Endothelial cell of umbilical vein (primary cell): Measurements from ENCODE around the gene AADACL4. TPM values are rescaled to one million over a fixed set of nuclear protein-coding genes. Genes with fewer than 3 reads are reported as not detected.

Experiments used
- BruUV-seq: library from RNA; stranded (reverse); fragments of 400-500 nt; replicated peaks from 2 replicates; lab custom pipeline; 2021; lab: Mats Ljungman, UMichigan
- CTCF ChIA-PET: fragments of 300-600, 350-600 bp; sonication (Branson Sonifier 250); formaldehyde crosslinking; loops from one replicate; lab custom pipeline; 2021; ENCODE audit warnings: antibody characterized with exemption, inconsistent platforms; lab: Charles Lee
- POLR2A ChIA-PET: fragments of 300-600, 350-600 bp; sonication (Branson Sonifier 250); formaldehyde crosslinking; loops from one replicate; lab custom pipeline; 2021; ENCODE audit warnings: antibody characterized with exemption, inconsistent platforms; lab: Charles Lee
- DNase-seq: peaks from one replicate; pipeline ENCODE4 v3.0.0-alpha.2; 2011; ENCODE audit warnings: low read depth, low spot score
- FAIRE-seq: peaks from 2 replicates; lab custom pipeline; 2011; peaks lifted over from hg19 to GRCh38; lab: Jason Lieb, UNC
- H2AFZ ChIP-seq: 2 replicates; pipeline ENCODE4 v1.6.0; 2012; ENCODE audit warnings: low read depth, low read length, control low read depth, inconsistent platforms
- H3K27ac ChIP-seq: 2 replicates; pipeline ENCODE4 v1.5.1; 2011; ENCODE audit warnings: low read depth, mild to moderate bottlenecking, control low read depth, low read length, moderate library complexity; ENCODE audit not compliant: insufficient read depth
- H3K27me3 ChIP-seq, 2 experiments: 2 replicates each; pipeline versions ENCODE4 v1.6.0 to v1.6.1; 2011; ENCODE audit warnings: low read length in 2 of 2, mixed read lengths in 1 of 2; ENCODE audit not compliant: control insufficient read depth in 2 of 2, insufficient read depth in 2 of 2
- H3K36me3 ChIP-seq, 2 experiments: 2 replicates in 1 of 2; 3 replicates in 1 of 2; pipeline ENCODE4 v1.5.1; 2011; ENCODE audit warnings: low read length in 2 of 2, mild to moderate bottlenecking in 1 of 2, moderate library complexity in 1 of 2; ENCODE audit not compliant: control insufficient read depth in 2 of 2, insufficient read depth in 2 of 2; ENCODE audit errors: extremely low read depth in 1 of 2
- H3K4me1 ChIP-seq: 3 replicates; pipeline ENCODE4 v1.5.1; 2011; ENCODE audit warnings: mild to moderate bottlenecking, low read length; ENCODE audit not compliant: control insufficient read depth, insufficient read depth; ENCODE audit errors: extremely low read depth
- H3K4me2 ChIP-seq: 2 replicates; pipeline ENCODE4 v1.6.1; 2011; ENCODE audit warnings: low read length, control low read depth, mixed read lengths; ENCODE audit not compliant: insufficient read depth
- H3K4me3 ChIP-seq, 3 experiments: fragments of 200-600 bp in 1 of 3; sonication (generic), shearing (Covaris generic) in 1 of 3; replicated peaks in 1 of 3; 2 replicates each; pipeline ENCODE4 v1.5.1; 2011 to 2016; ENCODE audit warnings: control low read depth in 3 of 3, low read length in 3 of 3, mild to moderate bottlenecking in 2 of 3, inconsistent platforms in 1 of 3, low read depth in 1 of 3, moderate library complexity in 1 of 3; ENCODE audit not compliant: insufficient read depth in 1 of 3
- H3K79me2 ChIP-seq: 2 replicates; pipeline ENCODE4 v1.6.0; 2012; ENCODE audit warnings: low read length, inconsistent platforms; ENCODE audit not compliant: control insufficient read depth, insufficient read depth
- H3K9ac ChIP-seq: replicated peaks from 2 replicates; pipeline ENCODE3; 2011; ENCODE audit warnings: low read length, control low read depth; ENCODE audit not compliant: insufficient read depth; ENCODE audit errors: extremely low read depth
- H3K9me1 ChIP-seq: replicated peaks from 3 replicates; pipeline ENCODE4 v1.6.0; 2011; ENCODE audit warnings: mild to moderate bottlenecking, low read length; ENCODE audit not compliant: control insufficient read depth, insufficient read depth; ENCODE audit errors: extremely low read depth
- H3K9me3 ChIP-seq: replicated peaks from 2 replicates; pipeline ENCODE4 v1.5.1; 2012; ENCODE audit warnings: low read length, inconsistent platforms; ENCODE audit not compliant: control insufficient read depth, insufficient read depth
- H4K20me1 ChIP-seq: replicated peaks from 2 replicates; pipeline ENCODE3; 2011; ENCODE audit warnings: mild to moderate bottlenecking, low read length; ENCODE audit not compliant: control insufficient read depth, insufficient read depth; ENCODE audit errors: extremely low read depth
- EZH2 ChIP-seq: IDR thresholded peaks from 2 replicates; pipeline ENCODE4 v1.6.1; 2012; ENCODE audit warnings: borderline replicate concordance, low read depth, mild to moderate bottlenecking, moderate library complexity, low read length, inconsistent platforms; ENCODE audit not compliant: severe bottlenecking
- FOS ChIP-seq: IDR thresholded peaks from 2 replicates; pipeline ENCODE4 v1.6.1; 2011; ENCODE audit warnings: mild to moderate bottlenecking, low read length, moderate library complexity, borderline replicate concordance; ENCODE audit not compliant: insufficient read depth
- JUN ChIP-seq: IDR thresholded peaks from 2 replicates; pipeline ENCODE4 v1.6.1; 2011; ENCODE audit warnings: borderline replicate concordance, low read depth; ENCODE audit not compliant: insufficient read length, insufficient read depth
- dilution Hi-C: fragments of 300-500 bp; cut with MboI; formaldehyde crosslinking; loops from one replicate; pipeline ENCODE4 v1.15.0; 2019; ENCODE audit warnings: low sequenced_read_pairs; ENCODE audit not compliant: extremely low pct_ligation_motif_present
- intact Hi-C: fragments of 100-400 bp; cut with micrococcal nuclease; formaldehyde crosslinking; loops from one replicate; pipeline ENCODE4 v1.10.0; 2022
- polyA plus RNA-seq, 4 experiments: library from polyadenylated mRNA; depleted of rRNA in 3 of 4; stranded (reverse) in 3 of 4; unstranded in 1 of 4; fragments of >200 nt; gene quantifications; 2 replicates each; pipeline versions ENCODE4 v1.2.1 to v1.2.3, GENCODE V29; 2011 to 2012; ENCODE audit warnings: missing spikeins in 1 of 4
- total RNA-seq: library from RNA; stranded (reverse); gene quantifications from 2 replicates; pipeline ENCODE4 v1.2.3, GENCODE V29; 2021
- TF ChIP-seq, protein P1 (sequence below), 2 donors: IDR thresholded peaks; 1 replicate in 1 of 2; 2 replicates in 1 of 2; pipeline ENCODE4 v1.5.1; 2011; ENCODE audit warnings: low read length in 2 of 2, mild to moderate bottlenecking in 2 of 2, moderate library complexity in 2 of 2, control low read depth in 1 of 2, inconsistent platforms in 1 of 2, low read depth in 1 of 2; ENCODE audit not compliant: insufficient read depth in 1 of 2; ENCODE audit errors: extremely low read depth in 1 of 2
- TF ChIP-seq, protein P2 (sequence below): IDR thresholded peaks from 2 replicates; pipeline ENCODE4 v1.6.1; 2011; ENCODE audit not compliant: insufficient read depth, insufficient read length

Gene AADACL4
- total and polyA plus RNA-seq, 2 donors (not counting 3 experiments of a cell fraction or from before 2014, with no cell fraction given) = not detected

DNA sequence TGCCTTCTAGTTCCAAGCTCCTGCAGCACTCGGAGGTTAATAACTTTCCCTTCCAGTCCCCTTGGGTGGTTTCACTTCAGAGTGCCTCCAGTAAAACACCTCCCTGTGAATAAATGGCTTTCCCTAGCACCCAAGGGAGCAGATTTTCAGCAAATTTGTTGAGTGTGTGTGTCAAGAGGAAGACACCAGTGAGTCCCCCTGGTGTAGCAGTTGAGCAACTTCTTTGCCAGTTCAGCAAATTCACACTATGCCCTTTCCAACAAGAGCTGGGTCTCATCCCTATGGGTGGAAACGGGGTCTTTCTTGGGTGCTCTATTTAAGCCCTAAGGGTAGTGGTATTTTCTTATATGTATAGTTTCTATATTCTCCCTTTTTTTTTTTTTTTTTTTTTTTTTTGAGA lies 806 bp upstream of the AADACL4 start:
- Histone ChIP-seq H4K20me1 (no peaks in the 10 kb centered on the region), H3K9me3 (peaks cover 2% of the 10 kb centered on the region), H3K4me2 (no peak overlapping the region), H3K9me1 (no peaks in the 10 kb centered on the region), H3K9ac (no peak overlapping the region), H3K27ac (no peak overlapping the region), H3K79me2 (no peaks in the 10 kb centered on the region), H3K4me3 (no peak overlapping the region), H3K27me3 (no peaks in the 10 kb centered on the region), H2AFZ (no peak overlapping the region), H3K36me3 (no peaks in the 10 kb centered on the region), H3K4me1 (no peaks in the 10 kb centered on the region)
- ChIA-PET CTCF (interaction anchor here (1.0 to 2.2 kb wide), 4 partner anchors 11 to 329 kb away, joined by 3 to 7 read pairs (median 3); no protein-coding TSS in a partner anchor), POLR2A (no interaction called here)
- TF ChIP-seq, protein P1, sequence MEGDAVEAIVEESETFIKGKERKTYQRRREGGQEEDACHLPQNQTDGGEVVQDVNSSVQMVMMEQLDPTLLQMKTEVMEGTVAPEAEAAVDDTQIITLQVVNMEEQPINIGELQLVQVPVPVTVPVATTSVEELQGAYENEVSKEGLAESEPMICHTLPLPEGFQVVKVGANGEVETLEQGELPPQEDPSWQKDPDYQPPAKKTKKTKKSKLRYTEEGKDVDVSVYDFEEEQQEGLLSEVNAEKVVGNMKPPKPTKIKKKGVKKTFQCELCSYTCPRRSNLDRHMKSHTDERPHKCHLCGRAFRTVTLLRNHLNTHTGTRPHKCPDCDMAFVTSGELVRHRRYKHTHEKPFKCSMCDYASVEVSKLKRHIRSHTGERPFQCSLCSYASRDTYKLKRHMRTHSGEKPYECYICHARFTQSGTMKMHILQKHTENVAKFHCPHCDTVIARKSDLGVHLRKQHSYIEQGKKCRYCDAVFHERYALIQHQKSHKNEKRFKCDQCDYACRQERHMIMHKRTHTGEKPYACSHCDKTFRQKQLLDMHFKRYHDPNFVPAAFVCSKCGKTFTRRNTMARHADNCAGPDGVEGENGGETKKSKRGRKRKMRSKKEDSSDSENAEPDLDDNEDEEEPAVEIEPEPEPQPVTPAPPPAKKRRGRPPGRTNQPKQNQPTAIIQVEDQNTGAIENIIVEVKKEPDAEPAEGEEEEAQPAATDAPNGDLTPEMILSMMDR (IDR thresholded peaks at IDR 0.05; ENCODE audit: extremely low read depth in 1 of 2, insufficient read depth in 1 of 2, low read depth in 1 of 2, low read length in 2 of 2) = peak in 1 of 2 donors; percentile 3
- TF ChIP-seq EZH2 = no peak
- no peak for FAIRE-seq
- dilution Hi-C loops = no loop called here
- BruUV-seq = no TSS peak
- no peak for DNase-seq
- intact Hi-C loops = no loop called here

DNA sequence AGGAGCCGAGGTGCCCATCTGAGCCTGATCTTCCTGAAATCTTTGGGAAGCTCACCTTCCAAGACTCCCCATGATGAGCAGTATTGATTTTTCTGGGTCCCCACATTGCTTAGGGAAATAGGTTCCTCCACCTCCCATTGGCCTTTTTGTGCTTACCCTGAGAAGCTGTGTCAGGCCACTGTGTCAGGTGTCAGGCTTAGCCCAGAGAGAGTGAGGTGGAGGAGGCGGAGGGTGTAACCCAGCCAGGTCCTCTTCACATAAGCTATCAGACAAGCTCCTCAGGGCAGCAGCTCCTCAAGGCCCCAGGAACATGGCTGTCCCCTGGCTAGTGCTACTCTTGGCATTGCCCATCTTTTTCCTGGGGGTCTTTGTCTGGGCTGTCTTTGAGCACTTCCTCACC lies 352 bp downstream of the AADACL4 start:
- Histone ChIP-seq H3K36me3 (no peaks in the 10 kb centered on the region), H3K9ac (no peak overlapping the region), H3K4me2 (no peak overlapping the region), H3K27me3 (peaks cover 0 to 3% of the 10 kb centered on the region in 2 experiments), H4K20me1 (no peaks in the 10 kb centered on the region), H3K27ac (no peak overlapping the region), H3K9me1 (no peaks in the 10 kb centered on the region), H3K4me1 (no peaks in the 10 kb centered on the region), H3K4me3 (no peak overlapping the region), H2AFZ (no peak overlapping the region), H3K79me2 (no peaks in the 10 kb centered on the region), H3K9me3 (peaks cover 2% of the 10 kb centered on the region)
- no peak for FAIRE-seq
- dilution Hi-C loops = no loop called here
- TF ChIP-seq JUN (no peak), FOS (no peak)
- TF ChIP-seq, protein P1 (IDR thresholded peaks at IDR 0.05; ENCODE audit: extremely low read depth in 1 of 2, insufficient read depth in 1 of 2, low read depth in 1 of 2, low read length in 2 of 2) = no peak
- TF ChIP-seq, protein P2, sequence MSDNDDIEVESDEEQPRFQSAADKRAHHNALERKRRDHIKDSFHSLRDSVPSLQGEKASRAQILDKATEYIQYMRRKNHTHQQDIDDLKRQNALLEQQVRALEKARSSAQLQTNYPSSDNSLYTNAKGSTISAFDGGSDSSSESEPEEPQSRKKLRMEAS = no peak
- POLR2A ChIA-PET = no interaction called here
- no peak for DNase-seq
- CTCF ChIA-PET = interaction anchor here (1.0 to 2.2 kb wide), 3 partner anchors 15 to 330 kb away, joined by 3 to 7 read pairs (median 3); no protein-coding TSS in a partner anchor
- no TSS peak for BruUV-seq
- intact Hi-C loops = no loop called here
